DND-41 (cell line): Measurements from ENCODE around the gene NPHP4.

ENCODE experiments used
- ATAC-seq: fragments of 200-7000 bp; cut with Tn5 transposase; 3 replicates; pipeline ENCODE4 v1.9.1; 2021; ENCODE audit warnings: low read depth; ENCODE audit not compliant: insufficient read depth
- DNase-seq: peaks from one replicate; pipeline ENCODE4 v3.0.0-alpha.2; 2020
- H2AFZ ChIP-seq: 2 replicates; pipeline ENCODE4 v1.6.0; 2012; ENCODE audit warnings: low read depth, low read length
- H3K27ac ChIP-seq: 2 replicates; pipeline ENCODE4 v1.5.1; 2012; ENCODE audit warnings: low read length, inconsistent platforms
- H3K27me3 ChIP-seq: fragments of 200-600 bp; sonication (generic); 2 replicates; pipeline ENCODE4 v1.6.0; 2012; ENCODE audit warnings: low read length, mild to moderate bottlenecking, inconsistent platforms; ENCODE audit not compliant: insufficient read depth, poor library complexity
- H3K36me3 ChIP-seq: 2 replicates; pipeline ENCODE4 v1.5.1; 2012; ENCODE audit warnings: low read length, inconsistent platforms; ENCODE audit not compliant: insufficient read depth
- H3K4me1 ChIP-seq: 2 replicates; pipeline ENCODE4 v1.5.1; 2012; ENCODE audit warnings: mild to moderate bottlenecking, low read length; ENCODE audit not compliant: insufficient read depth
- H3K4me2 ChIP-seq: 2 replicates; pipeline ENCODE4 v1.6.0; 2012; ENCODE audit warnings: mild to moderate bottlenecking, moderate library complexity, low read length, inconsistent platforms; ENCODE audit not compliant: insufficient read depth
- H3K4me3 ChIP-seq, 2 experiments: fragments of 200-600 bp in 1 of 2; shearing (Covaris generic) in 1 of 2; 2 replicates each; pipeline ENCODE4 v1.5.1; 2012 to 2016; ENCODE audit warnings: inconsistent platforms in 2 of 2, low read length in 2 of 2, mild to moderate bottlenecking in 2 of 2, low read depth in 1 of 2, moderate library complexity in 1 of 2
- H3K79me2 ChIP-seq: 2 replicates; pipeline ENCODE4 v1.6.0; 2012; ENCODE audit warnings: low read length, inconsistent platforms; ENCODE audit not compliant: insufficient read depth
- H3K9ac ChIP-seq: 2 replicates; pipeline ENCODE4 v1.6.0; 2012; ENCODE audit warnings: low read depth, mild to moderate bottlenecking, inconsistent platforms, low read length, moderate library complexity
- H3K9me3 ChIP-seq: 2 replicates; pipeline ENCODE4 v1.5.1; 2012; ENCODE audit warnings: low read length, moderate library complexity, mild to moderate bottlenecking, inconsistent platforms; ENCODE audit not compliant: insufficient read depth, severe bottlenecking
- H4K20me1 ChIP-seq: 2 replicates; pipeline ENCODE4 v1.6.0; 2012; ENCODE audit warnings: low read length; ENCODE audit not compliant: insufficient read depth
- EZH2 ChIP-seq: IDR thresholded peaks from 3 replicates; pipeline ENCODE4 v1.6.1; 2012; ENCODE audit warnings: borderline replicate concordance, low read depth, mild to moderate bottlenecking, moderate library complexity, low read length, inconsistent platforms; ENCODE audit not compliant: severe bottlenecking
- TF ChIP-seq, protein P1 (sequence below): IDR thresholded peaks from 2 replicates; pipeline ENCODE4 v1.5.1; 2012; ENCODE audit warnings: borderline replicate concordance, low read length, moderate library complexity, mild to moderate bottlenecking; ENCODE audit not compliant: poor library complexity, severe bottlenecking; ENCODE audit errors: extremely low read depth

Gene NPHP4

GRCh38 chr1:5876094-5876650 is 116.1 kb downstream of the NPHP4 start:
- H2AFZ ChIP-seq: no peak overlapping the region
- H3K27ac ChIP-seq: no peak overlapping the region
- TF ChIP-seq EZH2: no peak
- TF ChIP-seq, protein P1, sequence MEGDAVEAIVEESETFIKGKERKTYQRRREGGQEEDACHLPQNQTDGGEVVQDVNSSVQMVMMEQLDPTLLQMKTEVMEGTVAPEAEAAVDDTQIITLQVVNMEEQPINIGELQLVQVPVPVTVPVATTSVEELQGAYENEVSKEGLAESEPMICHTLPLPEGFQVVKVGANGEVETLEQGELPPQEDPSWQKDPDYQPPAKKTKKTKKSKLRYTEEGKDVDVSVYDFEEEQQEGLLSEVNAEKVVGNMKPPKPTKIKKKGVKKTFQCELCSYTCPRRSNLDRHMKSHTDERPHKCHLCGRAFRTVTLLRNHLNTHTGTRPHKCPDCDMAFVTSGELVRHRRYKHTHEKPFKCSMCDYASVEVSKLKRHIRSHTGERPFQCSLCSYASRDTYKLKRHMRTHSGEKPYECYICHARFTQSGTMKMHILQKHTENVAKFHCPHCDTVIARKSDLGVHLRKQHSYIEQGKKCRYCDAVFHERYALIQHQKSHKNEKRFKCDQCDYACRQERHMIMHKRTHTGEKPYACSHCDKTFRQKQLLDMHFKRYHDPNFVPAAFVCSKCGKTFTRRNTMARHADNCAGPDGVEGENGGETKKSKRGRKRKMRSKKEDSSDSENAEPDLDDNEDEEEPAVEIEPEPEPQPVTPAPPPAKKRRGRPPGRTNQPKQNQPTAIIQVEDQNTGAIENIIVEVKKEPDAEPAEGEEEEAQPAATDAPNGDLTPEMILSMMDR: no peak
- no peak overlapping the region for H3K4me3 ChIP-seq
- DNase-seq: no peak
- no peaks in the 10 kb centered on the region for H3K9me3 ChIP-seq
- H3K79me2 ChIP-seq: no peaks in the 10 kb centered on the region
- no peak for ATAC-seq
- no peaks in the 10 kb centered on the region for H3K4me1 ChIP-seq
- no peak overlapping the region for H3K4me2 ChIP-seq
- H3K27me3 ChIP-seq: no peaks in the 10 kb centered on the region
- H3K36me3 ChIP-seq: peaks cover 89% of the 10 kb centered on the region
- peaks cover 18% of the 10 kb centered on the region; the same call in 1 of the 2 replicates for H4K20me1 ChIP-seq
- H3K9ac ChIP-seq: no peak overlapping the region

- no peak for DNase-seq
- TF ChIP-seq, protein P1: no peak
- no peak for TF ChIP-seq EZH2
- Histone ChIP-seq H3K4me2 (no peak overlapping the region), H3K9ac (no peak overlapping the region), H4K20me1 (peaks cover 14% of the 10 kb centered on the region; the same call in 1 of the 2 replicates), H3K36me3 (peaks cover 83% of the 10 kb centered on the region), H2AFZ (no peak overlapping the region), H3K79me2 (no peaks in the 10 kb centered on the region), H3K27me3 (no peaks in the 10 kb centered on the region), H3K4me3 (no peak overlapping the region), H3K9me3 (no peaks in the 10 kb centered on the region), H3K4me1 (no peaks in the 10 kb centered on the region), H3K27ac (no peak overlapping the region)
- ATAC-seq: no peak
These were observed 116.8 kb downstream of the NPHP4 start for GRCh38 chr1:5875345-5875910.

DNA sequence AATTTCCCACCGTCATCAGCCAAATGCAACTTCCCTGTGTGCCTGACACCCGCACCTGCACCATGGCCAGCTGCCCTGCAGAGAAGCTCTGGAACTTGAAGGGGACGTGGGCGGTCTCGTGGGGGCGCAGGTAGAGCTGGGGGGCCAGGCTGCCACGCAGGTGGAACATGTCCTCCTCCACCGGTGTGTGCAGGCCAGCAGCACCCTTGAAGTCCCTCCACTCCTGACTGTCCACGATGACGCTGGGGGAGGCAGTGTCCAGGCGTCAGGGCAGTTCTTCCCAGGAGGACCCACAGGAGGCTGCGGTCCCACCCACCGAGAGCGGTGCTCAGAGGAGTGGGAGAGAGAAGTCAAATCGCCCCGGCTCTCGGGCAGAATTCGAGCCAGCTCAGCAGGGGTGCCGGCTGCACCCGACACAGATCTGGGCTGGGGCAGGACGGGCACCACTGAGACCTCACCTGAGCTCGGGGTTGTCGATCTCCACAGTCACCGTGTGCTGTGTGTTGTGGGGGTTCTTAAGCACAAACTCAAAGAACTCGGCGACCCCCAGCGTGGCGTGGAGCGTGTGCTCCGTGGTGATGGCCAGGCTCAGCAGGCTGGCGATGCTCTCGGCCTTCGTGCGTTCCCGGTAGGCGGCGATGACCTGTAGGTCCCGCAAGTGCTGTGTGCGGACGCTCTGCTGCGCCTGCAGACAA is 117.7 kb downstream of the NPHP4 start:
- Histone ChIP-seq H2AFZ (no peak overlapping the region), H3K27me3 (no peaks in the 10 kb centered on the region), H3K27ac (no peak overlapping the region), H4K20me1 (peaks cover 7% of the 10 kb centered on the region; the same call in 1 of the 2 replicates), H3K4me1 (no peaks in the 10 kb centered on the region), H3K9me3 (no peaks in the 10 kb centered on the region), H3K79me2 (no peaks in the 10 kb centered on the region), H3K36me3 (peaks cover 77% of the 10 kb centered on the region), H3K4me2 (no peak overlapping the region), H3K4me3 (no peak overlapping the region), H3K9ac (no peak overlapping the region)
- ATAC-seq (no peak), DNase-seq (no peak)
- no peak for TF ChIP-seq EZH2
- TF ChIP-seq, protein P1: no peak
